ENCODE results near the gene RFTN1.

The RFTN1 gene

DNA sequence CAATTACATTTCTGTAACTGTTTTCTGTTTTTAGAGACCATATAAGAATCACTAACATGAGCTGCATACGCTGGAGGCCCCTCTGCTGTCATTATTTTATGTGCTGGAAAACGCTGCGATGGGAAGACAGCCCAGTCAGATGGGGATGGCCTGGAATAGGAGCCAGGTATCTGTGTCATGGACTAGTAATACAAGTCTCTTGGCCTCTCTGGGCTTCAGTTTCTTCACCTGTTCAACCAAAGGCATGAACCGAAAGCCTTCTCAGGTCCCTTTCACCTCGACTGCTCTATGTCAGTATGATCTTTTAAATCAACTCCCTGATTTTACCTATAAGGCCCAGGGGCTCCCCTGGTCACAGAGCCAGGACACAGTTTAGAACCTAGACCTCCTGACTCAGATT lies 14.6 kb upstream of the RFTN1 start:
- DNase-seq (ENCODE audit: low spot score): no peak

DNA sequence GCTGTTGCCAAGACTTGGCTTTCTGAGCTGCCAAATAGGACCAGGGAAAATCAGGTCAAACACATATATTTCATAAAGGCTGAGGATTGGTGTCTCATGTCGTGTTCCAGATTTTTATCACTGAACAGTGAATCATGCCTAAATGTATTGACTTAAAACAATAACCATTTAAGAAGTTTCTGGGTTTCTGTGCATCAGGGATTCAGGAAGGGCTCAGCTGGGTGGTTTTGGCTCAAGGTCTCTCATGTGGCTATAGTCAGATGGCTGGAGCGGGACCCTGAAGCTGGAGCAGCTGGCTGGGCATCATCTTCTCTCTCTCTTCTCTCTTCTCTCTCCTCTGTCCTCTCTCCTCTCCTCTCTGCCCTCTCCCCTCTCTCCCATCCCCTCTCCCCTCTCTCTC lies 10.7 kb upstream of the RFTN1 start:
- no peak for DNase-seq (ENCODE audit: low spot score)

DNA sequence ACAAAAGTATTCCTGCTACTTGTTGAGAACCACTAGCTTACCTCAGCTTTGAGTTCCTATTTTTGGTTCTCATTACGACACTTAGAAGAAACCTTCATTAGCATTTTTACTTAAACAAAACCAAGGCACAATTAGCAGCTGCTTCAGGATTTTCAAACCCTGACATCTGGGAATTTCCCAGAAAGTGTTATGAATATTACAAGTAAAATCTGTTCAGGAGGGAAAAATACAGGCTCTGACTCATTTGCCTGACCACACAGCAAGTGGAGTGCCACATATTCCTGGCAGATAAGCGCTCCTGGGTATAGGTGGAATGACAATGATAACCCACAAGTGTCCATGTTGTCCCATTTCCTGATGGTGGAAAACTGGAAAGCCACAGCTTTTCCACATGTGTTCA lies 10.3 kb upstream of the RFTN1 start:
- DNase-seq (ENCODE audit: low spot score): no peak

DNA sequence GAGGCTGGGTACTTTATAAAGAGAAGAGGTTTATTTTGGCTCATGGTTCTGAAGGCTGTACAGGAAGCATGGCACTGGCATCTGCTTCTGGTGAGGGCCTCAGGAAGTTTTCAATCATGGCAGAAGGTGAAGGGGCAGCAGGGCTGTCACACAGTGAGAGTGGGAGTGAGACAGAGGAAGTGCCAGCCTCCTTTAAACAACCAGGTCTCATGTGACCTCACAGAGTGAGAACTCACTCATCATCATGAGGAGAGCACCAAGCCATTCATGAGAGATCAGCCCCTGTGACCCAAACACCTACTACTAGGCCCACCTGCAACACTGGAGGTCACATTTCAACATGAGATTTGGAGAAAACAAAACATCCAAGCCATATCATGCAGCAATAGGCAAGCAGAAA lies 9.3 kb upstream of the RFTN1 start:
- no peak for DNase-seq (ENCODE audit: low spot score)

DNA sequence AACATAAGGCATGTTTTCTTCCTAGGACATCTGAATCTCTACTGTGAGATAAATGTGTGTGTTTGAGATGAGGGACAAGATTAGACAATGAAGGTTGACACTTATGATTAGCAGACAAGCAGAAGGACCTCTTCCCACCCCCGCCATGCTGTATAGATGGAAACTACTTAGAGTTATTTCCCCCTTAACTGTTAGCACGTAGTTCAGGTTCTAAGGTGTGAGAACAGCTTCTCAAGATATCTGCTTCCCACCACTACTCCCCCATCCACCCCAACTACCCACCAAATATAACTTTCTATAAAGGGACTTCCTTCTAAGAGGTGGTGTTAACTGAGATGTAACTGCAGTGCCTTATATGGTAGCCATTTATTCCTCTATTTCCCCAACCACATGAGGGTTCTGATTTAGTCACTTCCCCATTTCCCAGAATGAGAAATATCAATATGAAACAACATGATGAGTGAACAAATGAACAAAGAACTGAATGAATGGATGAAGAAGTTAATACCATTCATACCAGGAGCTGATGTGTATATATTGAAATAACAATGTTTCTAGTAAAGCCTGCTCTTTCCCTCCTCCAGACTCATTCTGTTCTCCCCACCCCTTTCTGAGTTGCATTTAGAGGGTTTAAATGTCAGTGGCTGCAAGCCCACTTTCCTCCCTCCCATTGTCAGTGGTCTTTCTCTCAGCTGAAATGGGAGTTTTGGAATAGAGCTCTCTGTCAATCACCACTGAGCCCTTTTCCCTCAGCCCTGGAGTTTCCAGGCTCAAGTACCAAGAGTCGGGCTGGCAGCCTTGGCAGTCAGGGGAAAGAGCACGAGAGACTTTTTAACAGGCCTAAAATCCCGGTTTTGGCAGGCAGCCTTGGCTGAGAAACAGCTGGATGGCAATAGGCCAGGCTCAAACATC lies 7.7 kb upstream of the RFTN1 start:
- no peak for DNase-seq (ENCODE audit: low spot score)

DNA sequence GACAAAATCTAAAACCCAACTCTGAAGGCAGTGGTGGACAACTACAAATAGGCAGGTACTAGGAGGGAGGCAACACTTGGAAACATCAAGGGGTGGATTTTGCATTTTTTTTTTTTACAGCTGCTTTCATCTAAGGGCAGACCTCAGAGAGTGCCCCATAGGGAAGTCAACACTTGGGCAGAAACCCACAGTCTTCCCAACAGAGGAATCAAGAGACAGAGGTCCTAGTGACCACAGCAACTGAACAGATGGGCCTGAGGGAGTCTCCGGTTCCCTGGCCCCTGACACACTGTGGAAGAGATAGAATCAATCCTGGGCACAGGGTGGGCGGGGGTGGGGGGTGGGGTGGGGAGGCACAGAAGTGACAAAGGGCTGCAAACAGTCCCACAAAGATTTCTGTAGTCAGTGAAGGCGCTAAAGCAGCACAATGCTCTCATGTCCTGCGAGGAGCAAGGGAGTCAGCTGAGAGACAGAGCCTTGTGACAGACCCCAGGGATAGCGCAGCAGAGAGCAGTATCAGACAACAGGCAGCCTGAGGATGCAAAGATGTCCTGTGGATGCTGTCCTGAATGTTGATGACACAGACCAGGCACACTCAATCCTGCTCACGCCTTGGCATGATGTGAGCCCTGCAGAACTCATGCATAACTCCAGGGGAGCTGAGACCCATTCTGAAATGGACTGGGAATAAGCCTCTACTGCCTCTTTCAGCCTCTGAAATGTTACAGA lies 6.9 kb upstream of the RFTN1 start:
- no peak for DNase-seq (ENCODE audit: low spot score)

DNA sequence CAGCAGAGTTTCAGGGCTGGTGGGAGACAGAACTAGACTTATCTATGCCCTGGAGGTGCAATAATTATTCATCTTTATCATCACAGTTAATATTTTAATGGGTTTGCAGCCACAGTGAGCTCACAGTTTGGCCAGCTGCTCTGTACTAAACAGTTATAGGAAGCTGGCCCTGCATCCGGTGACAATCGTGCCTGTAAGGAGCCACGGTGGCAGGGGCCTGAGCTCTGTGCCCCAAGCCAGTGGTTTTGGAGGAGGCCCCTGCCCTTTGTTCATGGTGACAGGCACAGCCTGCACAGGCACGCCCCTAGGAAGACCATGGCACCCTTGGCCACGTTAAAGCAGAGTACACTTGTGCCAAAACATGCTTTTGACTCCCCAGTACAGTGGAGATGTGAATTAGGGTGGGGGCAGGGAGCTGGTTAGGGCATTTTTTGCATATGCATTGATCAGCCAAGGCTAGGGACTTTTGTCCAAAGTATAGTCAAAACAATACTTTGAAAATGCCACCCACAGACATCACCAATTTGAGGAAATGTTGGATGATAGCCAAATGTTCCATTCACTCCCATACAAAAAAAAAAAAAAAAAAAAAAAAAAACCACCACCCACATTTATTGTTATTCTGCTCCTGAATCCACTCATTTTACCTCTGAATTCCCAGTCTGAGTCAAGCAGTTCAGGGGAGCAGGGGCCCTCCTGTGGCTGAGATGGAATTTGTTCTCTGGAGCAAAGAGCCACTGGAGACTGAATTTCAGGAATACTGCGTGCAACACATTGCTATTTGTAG lies 3.4 kb upstream of the RFTN1 start:
- DNase-seq (ENCODE audit: low spot score): no peak

DNA sequence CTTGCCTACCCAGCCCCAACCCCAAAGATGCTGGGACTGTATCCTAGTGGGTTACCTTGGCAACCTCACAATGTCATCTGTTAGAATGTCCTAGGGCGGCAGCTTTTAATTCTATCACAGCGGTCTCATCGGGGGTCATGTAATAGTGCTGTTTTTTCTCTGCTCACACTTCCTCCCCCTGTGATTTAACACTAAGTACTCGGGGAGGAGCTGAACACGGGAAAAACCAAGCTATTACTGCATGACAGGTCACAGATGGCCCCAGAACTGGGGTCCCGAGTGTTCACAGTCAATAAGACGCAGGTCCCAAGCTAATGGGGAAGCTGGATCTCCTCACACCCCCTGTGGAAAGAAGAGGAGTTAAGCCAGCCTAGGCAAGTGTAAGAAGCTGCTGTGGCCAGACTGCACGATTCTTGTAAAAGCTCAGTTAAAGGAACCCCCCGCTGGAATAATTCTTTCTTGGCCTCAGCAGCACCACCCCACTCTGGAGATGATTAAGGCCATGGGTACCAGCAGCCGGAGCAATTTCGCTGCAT lies 2.5 kb upstream of the RFTN1 start:
- no peak for DNase-seq (ENCODE audit: low spot score)

DNA sequence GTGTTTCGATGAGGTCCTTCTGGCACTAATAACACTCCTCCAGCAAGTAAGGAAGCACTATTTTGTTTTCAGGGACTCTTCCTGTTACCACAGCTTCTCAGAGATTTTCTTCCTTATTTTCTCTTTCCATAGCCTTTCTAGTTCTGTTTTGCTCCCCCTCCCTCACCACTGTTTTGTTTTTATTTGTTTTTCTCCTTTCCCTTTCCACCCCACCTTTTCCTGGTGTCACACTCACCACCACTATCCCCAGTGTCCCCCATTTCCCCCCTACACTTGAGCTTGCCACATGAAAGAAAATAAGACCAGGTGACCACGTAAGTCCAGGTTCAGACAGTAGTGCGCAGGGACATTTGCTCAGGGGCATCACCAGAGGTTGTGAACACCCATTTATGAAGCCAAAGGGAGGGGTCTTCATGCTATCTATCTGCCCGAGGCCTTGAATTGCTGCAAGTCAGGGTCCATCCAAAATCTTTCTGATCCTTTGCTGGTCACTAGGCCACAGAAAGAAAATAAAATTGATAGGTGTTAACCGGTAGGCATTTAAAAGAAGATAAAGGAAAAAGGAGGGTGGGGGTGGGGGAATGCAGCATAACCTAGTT lies 1.4 kb upstream of the RFTN1 start:
- DNase-seq (ENCODE audit: low spot score): no peak

DNA sequence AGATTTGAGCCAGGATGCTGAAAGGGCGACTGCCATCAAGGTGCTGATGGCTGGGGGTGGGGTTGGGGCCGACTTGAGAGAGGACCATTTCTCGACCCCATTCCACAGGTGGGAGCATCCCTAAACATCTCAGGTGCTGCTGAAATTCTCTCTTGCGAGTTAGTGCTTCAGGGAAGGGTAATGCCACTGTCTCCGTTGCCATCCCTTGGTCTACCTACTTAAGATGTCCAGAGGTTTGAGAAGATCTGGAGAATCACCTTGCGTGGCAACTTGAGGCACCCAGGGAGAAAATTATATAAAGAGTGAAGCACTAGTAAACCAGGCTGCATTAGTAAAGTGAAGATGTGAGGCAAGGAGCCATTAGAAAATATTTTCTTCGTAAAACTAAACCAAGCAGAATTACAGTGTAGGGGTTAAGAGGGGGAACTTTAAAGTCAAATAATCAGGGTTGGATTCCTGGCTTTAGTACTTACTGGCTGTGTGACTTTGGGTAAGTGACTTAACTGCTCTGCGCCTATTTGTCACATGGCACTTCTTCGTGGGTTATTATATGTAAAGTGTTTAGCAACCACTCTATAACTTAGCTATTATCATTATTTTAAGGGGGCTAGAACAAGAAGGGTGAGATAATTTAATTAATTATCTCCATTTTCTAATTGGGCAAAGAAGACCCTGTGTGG lies 662 bp upstream of the RFTN1 start:
- DNase-seq (ENCODE audit: low spot score): no peak

DNA sequence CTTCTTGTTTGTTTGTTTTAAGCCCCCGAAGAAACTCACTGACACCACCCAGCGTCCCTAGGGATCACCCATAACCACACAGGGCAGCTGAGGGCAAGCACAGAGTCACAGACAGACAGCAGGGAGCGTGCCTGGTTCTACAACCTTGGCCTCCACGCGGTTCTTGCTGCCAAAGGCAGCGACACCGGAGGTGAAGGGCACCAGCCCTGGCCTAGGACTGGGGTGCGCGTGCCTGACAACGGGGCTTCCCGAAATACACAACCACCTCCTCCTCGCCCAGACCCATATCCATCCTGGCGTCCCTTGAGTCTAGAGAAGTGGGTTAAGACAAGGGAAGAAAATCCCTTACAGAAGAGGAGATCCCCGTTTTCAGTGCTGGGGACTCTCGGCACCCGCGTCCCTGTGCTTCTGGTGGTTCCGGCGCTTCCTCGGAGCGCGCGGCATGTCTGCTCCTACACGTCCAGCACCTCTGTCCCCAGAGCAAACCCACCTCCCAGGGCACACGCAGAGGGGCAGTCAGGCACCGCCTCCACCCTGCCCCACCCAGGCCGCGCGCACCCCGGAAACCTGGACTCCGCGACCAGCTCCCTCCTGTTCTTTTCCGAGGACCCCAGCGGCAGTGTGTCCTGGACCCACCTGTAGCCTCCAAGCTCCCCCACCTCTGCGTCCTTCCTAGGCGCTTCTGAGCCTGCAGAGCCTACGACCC lies 911 bp downstream of the RFTN1 start:
- peak; percentile 39 for DNase-seq (ENCODE audit: low spot score)

DNA sequence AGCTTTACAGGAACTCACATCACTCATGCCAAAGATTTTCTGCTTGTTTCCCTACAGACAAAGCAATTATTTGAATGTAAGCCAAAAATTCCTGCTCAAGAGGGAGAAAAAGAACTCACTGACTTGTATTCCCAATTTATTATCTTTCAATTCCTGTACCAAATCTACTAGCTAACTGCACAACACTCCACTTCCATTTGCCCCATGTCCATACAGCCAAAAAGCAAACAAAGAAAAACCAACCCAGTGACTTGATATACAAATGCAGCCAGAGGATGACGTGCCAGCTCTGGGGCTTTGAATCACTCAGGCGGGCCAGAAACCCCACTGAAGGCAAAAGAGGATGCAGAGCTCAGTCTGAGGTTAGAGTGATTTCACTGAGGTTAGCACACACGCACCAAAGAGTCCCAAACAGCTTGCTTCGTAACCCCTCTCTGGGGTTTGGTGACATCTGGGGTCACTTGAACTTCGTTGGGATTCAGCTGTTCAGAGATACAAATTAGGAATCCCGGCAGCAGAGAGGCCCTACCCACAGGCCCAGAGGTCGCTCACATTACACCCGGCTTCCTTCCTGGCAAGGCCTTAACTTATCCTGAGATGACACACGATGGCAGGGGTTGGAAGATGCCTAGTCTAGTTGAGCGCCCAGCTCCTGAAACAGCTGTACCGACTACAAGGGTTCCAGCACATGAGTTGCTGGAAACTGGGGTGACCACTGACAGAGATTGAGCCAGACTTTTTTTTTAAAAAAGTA lies 1.6 kb downstream of the RFTN1 start:
- peak; percentile 81 for DNase-seq (ENCODE audit: low spot score)

DNA sequence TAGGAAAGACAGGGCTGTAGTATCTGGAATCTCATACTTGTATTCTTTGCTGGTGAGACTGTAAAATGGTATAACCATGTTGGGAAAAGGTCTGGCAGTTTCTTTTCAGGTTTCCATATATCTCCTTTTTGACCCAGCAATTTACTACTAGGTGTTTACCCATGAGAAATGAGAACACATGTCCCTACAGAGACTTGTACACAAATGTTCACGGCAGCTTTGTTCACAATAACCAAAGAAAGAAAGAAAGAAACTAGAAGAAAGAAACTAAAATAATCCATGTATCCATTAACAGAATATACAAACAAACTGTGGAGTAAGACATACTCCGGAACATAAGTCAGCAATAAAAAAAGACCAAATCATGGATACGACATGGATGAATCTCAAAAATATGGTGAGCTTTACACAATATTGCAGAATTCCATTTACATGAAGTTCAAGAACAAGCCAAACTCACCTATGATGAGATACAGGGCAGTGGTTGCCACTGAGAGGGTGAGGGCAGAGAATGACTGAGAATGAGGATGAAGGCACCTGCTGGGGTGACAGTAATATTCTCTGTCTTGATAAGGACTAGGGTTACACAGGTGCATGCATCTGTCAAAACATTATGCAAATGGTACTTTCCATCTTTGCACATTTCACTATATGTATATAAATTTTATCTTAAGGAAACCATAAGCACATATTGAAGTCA lies 2.7 kb downstream of the RFTN1 start:
- DNase-seq (ENCODE audit: low spot score): no peak

DNA sequence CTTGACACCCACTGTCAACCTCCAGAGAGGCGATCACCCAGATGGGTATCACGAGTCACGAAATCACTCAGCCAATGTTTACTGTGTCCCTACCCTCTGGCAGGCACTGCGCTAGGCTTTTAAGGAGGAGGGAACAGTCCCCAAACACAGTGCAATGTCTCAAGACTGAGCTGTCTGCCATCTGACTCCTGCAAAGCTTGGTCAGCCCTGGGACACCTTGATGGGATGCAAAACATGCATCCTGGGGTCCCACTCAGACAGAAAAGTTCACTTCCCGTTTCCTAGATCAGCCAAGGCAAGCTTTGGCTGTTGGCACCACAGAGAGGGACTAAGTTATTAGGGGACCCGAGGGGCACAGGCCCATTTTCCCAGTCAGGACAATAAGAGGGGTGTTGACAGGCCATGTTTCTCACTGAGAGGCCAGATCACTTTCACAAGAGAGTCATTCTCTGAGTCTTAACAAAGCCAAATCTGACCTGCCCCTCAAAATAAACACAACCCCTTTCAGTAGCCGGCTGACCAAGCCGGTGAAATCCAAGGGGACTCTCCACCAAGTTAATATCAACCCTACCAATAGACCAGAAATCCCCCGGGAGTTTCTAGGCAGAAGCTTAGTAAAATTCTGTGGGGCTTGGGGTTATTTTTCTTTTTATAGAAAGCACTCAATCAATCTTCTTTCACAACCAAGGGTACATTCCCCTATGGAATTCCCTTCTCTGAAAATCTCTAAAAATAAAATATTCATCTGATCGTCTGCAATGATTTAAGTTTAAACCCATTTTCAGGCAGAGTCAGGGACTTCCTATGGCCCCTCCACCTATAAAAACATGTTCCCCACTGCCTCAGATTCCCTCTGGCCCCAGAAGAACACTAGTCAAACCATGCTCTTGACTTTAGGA lies 3.5 kb downstream of the RFTN1 start:
- no peak for DNase-seq (ENCODE audit: low spot score)

DNA sequence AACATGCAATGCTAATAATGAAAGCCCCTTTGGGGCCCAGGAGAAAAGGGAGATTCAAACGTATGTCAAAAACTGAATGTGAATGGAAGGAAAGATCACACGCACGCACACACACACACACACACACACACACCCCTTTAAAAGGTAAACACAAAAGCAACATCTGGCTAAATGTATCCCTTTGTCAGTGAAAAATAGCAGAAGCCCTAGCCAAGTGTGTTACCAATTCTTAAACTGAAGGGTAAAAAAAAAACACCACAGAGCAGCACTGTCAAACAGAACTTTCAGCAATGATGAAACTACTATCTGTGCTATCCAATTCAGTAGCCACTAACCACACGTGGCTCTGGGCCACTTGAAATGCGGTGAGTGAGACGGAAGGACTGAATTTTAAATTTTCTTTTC lies 4.9 kb downstream of the RFTN1 start:
- no peak for DNase-seq (ENCODE audit: low spot score)

DNA sequence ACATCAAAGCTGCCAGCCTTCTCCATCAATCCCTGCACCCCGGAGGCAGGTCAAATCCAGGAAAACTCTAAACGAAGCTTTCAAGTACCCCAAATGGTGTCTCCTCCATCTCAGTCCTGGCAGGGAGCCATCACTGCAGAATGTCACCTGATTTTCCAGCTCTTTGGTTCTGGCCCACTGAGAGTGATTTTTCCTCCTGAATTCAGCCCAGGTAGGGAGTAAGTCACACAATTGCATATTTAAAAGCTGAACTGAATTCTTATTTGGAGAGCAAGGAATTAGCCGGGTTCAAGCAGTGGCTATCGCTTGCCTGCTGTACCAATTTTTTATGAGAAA lies 5.3 kb downstream of the RFTN1 start:
- DNase-seq (ENCODE audit: low spot score): no peak

DNA sequence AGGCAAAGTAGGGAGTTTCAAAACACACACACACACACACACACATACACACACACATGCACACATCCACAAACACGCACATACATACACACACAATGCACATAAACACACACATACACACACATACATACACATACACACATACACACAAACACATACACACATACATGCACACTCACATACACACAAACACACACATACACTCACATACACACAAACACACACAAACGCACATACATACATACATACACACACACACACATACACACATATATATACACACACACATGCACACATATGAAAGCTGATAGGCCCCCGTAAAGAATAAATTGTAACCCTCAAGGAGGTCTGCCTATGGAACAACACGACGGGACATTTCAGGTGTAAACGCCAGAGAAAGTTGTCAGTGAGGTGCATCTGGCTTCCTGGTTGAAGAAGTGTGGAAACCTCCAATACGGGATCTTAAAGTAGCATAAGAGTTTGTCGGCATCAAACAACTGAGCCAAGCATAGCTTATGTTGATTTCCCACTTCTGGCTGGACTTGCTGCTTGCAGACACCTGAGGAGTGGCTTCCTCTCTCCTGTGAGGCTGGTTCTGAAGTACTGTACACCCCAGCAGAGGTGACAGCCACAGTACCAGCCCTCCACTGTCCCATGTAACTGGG lies 5.8 kb downstream of the RFTN1 start:
- no peak for DNase-seq (ENCODE audit: low spot score)
